HepG2 (cell line): ENCODE data around the gene TSPAN11.

ENCODE experiments used
- CTCF ChIP-seq: sonication (generic); formaldehyde crosslinking; IDR thresholded peaks from 2 replicates; pipeline ENCODE4 v1.5.0; 2020; ENCODE audit warnings: mild to moderate bottlenecking, missing genetic modification reagents, moderate library complexity
- NCOR1 ChIP-seq: fragments of 200-600 bp; sonication (generic); IDR thresholded peaks from 2 replicates; pipeline ENCODE4 v1.7.0; 2017; ENCODE audit warnings: antibody characterized with exemption, low read length, borderline replicate concordance
- POLR2G ChIP-seq: fragments of 200-400 bp; formaldehyde crosslinking; IDR thresholded peaks from 2 replicates; pipeline ENCODE4 v1.6.1; 2018; ENCODE audit warnings: mild to moderate bottlenecking, low read depth, low read length, moderate library complexity
- TGIF2 ChIP-seq: IDR thresholded peaks from 2 replicates; pipeline ENCODE4 v1.6.1; 2016; ENCODE audit warnings: control low read depth, missing compliant biosample characterization
- ZNF224 ChIP-seq: sonication (generic); formaldehyde crosslinking; IDR thresholded peaks from 2 replicates; pipeline ENCODE4 v1.5.0; 2020; ENCODE audit warnings: mild to moderate bottlenecking, missing genetic modification reagents
- ZNF562 ChIP-seq: sonication (generic); formaldehyde crosslinking; IDR thresholded peaks from 2 replicates; pipeline ENCODE4 v1.8.0; 2022; ENCODE audit warnings: missing genetic modification reagents, borderline replicate concordance

- TF ChIP-seq ZNF224 (CRISPR knock-in tag): no peak
- TF ChIP-seq ZNF562 (CRISPR knock-in tag): no peak
- no peak for TF ChIP-seq NCOR1
- TF ChIP-seq POLR2G: no peak
- TF ChIP-seq TGIF2: no peak
- TF ChIP-seq CTCF (CRISPR knock-in tag): no peak
These were observed 8.3 kb downstream of the TSPAN11 start for GRCh38 chr12:30934811-30935210.
